GM12865 (cell line): ENCODE data around the gene PASK.

Experiments used
- DNase-seq: peaks from one replicate; pipeline ENCODE4 v3.0.0; 2010; ENCODE audit warnings: low read depth
- H3K4me3 ChIP-seq: 2 replicates; pipeline ENCODE4 v1.5.1; 2011; ENCODE audit warnings: mild to moderate bottlenecking, low read depth, low read length, control low read depth
- CTCF ChIP-seq: IDR thresholded peaks from 2 replicates; pipeline ENCODE4 v1.5.1; 2011; ENCODE audit warnings: low read length, control low read depth, low read depth, inconsistent platforms; ENCODE audit not compliant: insufficient read depth; ENCODE audit errors: missing control alignments

PASK gene

DNA sequence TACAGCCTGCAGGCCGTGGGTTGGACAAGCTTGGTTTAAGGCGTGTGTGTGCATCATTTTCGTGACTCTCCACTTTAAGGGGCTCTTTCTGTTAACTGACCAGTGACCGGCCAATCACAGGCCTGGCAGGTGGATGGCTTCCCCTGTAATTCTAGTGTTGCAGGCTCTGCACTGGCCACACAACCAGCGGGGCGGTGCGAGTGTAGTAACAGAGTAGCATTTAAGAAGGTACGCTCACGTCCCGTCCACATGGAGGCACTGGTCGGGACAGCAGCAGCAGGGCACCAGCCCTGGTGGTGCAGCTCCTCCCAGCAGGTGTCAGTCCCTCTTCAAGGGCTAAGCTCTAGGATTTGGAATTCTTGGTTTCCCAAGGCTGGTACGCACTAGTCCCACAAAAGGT, 31.2 kb upstream of the PASK start:
- DNase-seq: no peak
- no peak overlapping the region for H3K4me3 ChIP-seq
- no peak for TF ChIP-seq CTCF

- no peak overlapping the region for H3K4me3 ChIP-seq
- TF ChIP-seq CTCF: no peak
- DNase-seq: peak; percentile 18
These were observed 30.6 kb upstream of the PASK start for GRCh38 chr2:241179899-241180298.

DNA sequence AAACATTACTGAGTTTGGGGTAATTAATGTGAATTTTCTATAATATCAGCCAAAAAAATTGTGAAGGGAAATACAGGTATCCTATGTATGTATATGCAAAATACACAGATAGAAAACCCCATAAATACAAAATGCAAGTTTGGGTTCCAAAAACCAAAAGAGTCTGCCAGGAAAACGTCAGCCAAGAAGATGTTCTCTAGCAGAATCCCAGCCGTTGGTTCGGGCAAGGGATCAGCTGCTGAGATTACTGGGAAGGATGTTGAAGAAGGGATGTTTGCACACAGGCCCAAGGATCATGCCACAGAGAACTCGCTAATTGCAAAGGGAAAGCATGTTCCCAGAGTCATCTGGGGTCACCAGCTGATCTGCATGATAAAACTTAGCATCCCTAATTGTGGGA, 29.7 kb upstream of the PASK start:
- TF ChIP-seq CTCF: no peak
- H3K4me3 ChIP-seq: no peak overlapping the region

GRCh38 chr2:241177526-241178334, 28.5 kb upstream of the PASK start:
- no peak overlapping the region for H3K4me3 ChIP-seq
- TF ChIP-seq CTCF: no peak
- no peak for DNase-seq

More for the DNA sequence above, 29.7 kb upstream of the PASK start:
- no peak for DNase-seq

DNA sequence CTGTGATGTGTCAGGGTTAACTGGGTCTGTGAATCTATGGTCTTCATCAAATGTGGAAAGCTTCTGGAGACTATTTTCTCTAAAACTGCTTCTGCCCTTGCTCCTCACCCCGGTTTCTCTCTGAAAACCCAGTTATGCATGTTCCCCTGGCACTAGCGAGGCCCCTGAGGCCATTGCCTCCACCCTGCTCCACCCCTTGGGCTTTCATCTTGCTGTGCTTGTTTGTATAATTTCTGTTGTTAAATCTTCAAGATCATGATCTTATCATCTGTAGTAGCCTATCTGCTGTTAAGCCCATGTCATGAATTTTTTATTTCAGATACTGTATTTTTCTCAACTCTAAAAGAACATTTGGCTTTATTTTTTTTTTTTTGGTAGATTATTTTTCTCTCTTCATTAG, 24.3 kb upstream of the PASK start:
- no peak for TF ChIP-seq CTCF
- H3K4me3 ChIP-seq: no peak overlapping the region
- DNase-seq: no peak

DNA sequence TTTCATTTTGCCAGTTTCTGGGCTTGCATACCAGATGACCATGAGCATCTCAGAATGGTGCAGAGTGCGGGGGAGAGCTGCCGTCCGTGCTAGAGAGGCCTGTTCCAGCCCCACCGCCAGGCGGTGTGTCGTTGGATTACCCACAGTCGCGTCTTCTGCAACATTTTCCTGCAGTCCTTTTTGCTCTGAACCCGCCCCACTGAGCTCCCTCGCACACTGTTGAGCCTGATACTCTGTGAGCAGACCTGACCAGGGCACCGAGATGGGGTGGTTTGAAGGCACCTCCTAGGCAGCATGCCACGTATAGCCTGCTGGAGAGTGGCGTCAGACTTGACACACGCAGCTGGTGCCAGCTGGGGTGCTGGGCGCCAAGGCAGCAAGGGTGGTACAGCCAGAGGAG, 19.1 kb upstream of the PASK start:
- no peak overlapping the region for H3K4me3 ChIP-seq
- TF ChIP-seq CTCF: no peak
- DNase-seq: no peak

GRCh38 chr2:241163601-241164118, 14.4 kb upstream of the PASK start:
- DNase-seq: no peak
- TF ChIP-seq CTCF: no peak
- H3K4me3 ChIP-seq: no peak overlapping the region
